ENCODE data around the gene GBA2.
A peak's percentile ranks its signal among the peaks of the same experiment; 100 is the strongest.

Gene GBA2

DNA sequence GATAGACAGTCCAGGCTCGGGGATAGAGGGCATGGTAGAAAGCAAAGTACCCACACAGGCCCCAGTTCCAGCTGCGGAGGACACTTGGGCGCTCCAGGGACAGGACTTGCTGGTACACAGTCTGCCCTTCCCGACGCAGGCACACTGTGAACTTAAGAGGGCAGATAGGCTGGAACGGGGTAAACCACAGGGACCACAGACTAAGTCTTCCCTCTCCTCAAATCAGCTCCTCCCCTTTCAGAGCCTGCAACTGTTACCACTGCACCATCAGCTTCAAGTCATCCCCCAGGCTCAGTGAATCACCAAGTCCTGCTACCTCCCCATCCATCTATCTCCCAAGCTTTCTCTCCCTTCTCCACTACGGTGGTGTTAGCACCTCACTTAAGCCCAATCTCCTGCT is 7.3 kb downstream of the GBA2 start:
- Histone ChIP-seq H3K36me3 (ENCODE audit: control insufficient read depth in 2 of 2, insufficient read depth in 2 of 2, low read length in 2 of 2) (peaks cover 75 to 82% of the 10 kb centered on the region in 2 donors), H3K27me3 (ENCODE audit: control insufficient read depth in 2 of 2, insufficient read depth in 2 of 2, low read length in 2 of 2) (no peaks in the 10 kb centered on the region), H3K9ac (ENCODE audit: low read depth in 1 of 2, low read length in 2 of 2) (no peak overlapping the region), H3K9me3 (ENCODE audit: control insufficient read depth in 2 of 2, low read length in 2 of 2) (no peaks in the 10 kb centered on the region), H3K27ac (ENCODE audit: low read depth in 2 of 2, low read length in 2 of 2) (no peak overlapping the region), H3K4me3 (ENCODE audit: low read length in 2 of 2) (no peak overlapping the region), H3K4me1 (ENCODE audit: control insufficient read depth in 2 of 2, insufficient read depth in 2 of 2, low read length in 2 of 2) (peaks cover 7 to 11% of the 10 kb centered on the region in 2 donors)

DNA sequence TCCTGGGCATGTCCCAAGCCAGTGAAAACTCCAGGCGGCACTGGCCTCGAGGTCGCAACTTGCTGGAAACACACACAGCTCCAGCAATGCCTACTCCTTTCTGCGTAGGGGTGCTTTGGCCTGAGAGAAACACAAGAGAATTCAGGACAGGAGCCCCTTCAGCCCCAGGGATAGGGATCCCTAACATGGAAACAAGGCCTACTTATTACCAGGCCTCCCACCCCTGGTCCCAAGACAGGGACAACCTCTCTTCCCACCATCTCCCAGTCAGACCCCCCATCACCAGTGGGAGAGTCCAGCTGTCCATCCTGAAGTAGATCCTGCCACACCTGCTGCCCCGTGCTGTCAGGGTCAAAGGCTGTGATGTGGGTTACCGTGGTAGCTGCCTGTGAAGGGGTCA is 8.8 kb downstream of the GBA2 start:
- Histone ChIP-seq H3K4me1 (ENCODE audit: control insufficient read depth in 2 of 2, insufficient read depth in 2 of 2, low read length in 2 of 2) (peaks cover under 1 to 4% of the 10 kb centered on the region in 2 donors), H3K9me3 (ENCODE audit: control insufficient read depth in 2 of 2, low read length in 2 of 2) (no peaks in the 10 kb centered on the region), H3K9ac (ENCODE audit: low read depth in 1 of 2, low read length in 2 of 2) (no peak overlapping the region), H3K4me3 (ENCODE audit: low read length in 2 of 2) (no peak overlapping the region), H3K36me3 (ENCODE audit: control insufficient read depth in 2 of 2, insufficient read depth in 2 of 2, low read length in 2 of 2) (peaks cover 90 to 94% of the 10 kb centered on the region in 2 donors), H3K27ac (ENCODE audit: low read depth in 2 of 2, low read length in 2 of 2) (no peak overlapping the region), H3K27me3 (ENCODE audit: control insufficient read depth in 2 of 2, insufficient read depth in 2 of 2, low read length in 2 of 2) (no peaks in the 10 kb centered on the region)

DNA sequence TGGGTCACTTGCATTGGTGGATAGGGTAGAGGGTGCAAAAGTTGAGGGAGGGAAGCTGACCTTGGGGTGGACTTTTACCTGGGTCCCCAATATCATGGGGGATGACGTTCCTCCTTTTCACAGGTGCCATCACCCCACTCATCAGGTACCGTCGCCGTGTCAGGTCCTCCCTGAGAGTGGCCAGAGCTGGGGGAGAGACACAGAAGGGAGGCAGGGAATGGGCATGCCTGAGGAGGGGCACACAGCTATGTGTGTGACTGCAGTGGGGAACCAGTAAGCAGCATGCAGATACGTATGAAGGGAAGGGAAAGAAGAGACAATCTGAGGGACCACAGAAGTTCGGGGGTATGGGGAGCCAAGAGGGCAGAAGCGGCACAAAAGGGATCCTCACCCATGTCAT is 10.1 kb downstream of the GBA2 start:
- no peak overlapping the region for H3K9ac ChIP-seq (ENCODE audit: low read depth in 1 of 2, low read length in 2 of 2)

DNA sequence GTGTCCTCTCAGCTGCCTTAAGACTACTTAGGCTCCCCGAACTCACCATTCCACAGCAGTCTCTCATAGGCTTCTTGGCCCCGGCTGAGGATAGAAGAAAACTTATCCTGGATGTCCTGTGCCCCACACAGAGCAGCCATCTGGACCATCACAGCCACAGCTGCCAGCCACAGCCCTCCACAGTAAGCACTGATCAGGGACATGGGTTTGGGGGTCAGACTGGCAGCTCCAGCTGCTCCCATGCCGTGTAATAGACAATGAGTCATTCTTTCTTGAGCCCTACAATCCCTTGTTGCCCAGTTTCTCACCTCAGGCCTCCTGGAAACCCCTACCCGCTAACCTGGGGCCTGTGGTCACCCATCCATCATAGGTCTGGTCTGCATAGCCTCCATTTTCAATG is 10.8 kb downstream of the GBA2 start:
- peaks cover 78 to 85% of the 10 kb centered on the region in 2 donors for H3K36me3 ChIP-seq (ENCODE audit: control insufficient read depth in 2 of 2, insufficient read depth in 2 of 2, low read length in 2 of 2)
- no peaks in the 10 kb centered on the region for H3K9me3 ChIP-seq (ENCODE audit: control insufficient read depth in 2 of 2, low read length in 2 of 2)
- no peaks in the 10 kb centered on the region for H3K27me3 ChIP-seq (ENCODE audit: control insufficient read depth in 2 of 2, insufficient read depth in 2 of 2, low read length in 2 of 2)
- no peak overlapping the region for H3K4me3 ChIP-seq (ENCODE audit: low read length in 2 of 2)
- H3K9ac ChIP-seq (ENCODE audit: low read depth in 1 of 2, low read length in 2 of 2) = no peak overlapping the region
- peaks cover 14 to 18% of the 10 kb centered on the region in 2 donors for H3K4me1 ChIP-seq (ENCODE audit: control insufficient read depth in 2 of 2, insufficient read depth in 2 of 2, low read length in 2 of 2)
- no peak overlapping the region for H3K27ac ChIP-seq (ENCODE audit: low read depth in 2 of 2, low read length in 2 of 2)

More for the DNA sequence above, 10.1 kb downstream of the GBA2 start:
- H3K9me3 ChIP-seq (ENCODE audit: control insufficient read depth in 2 of 2, low read length in 2 of 2) = no peaks in the 10 kb centered on the region
- no peaks in the 10 kb centered on the region for H3K27me3 ChIP-seq (ENCODE audit: control insufficient read depth in 2 of 2, insufficient read depth in 2 of 2, low read length in 2 of 2)
- no peak overlapping the region for H3K27ac ChIP-seq (ENCODE audit: low read depth in 2 of 2, low read length in 2 of 2)
- H3K4me3 ChIP-seq (ENCODE audit: low read length in 2 of 2) = no peak overlapping the region
- H3K4me1 ChIP-seq (ENCODE audit: control insufficient read depth in 2 of 2, insufficient read depth in 2 of 2, low read length in 2 of 2) = peaks cover 6 to 10% of the 10 kb centered on the region in 2 donors
- H3K36me3 ChIP-seq (ENCODE audit: control insufficient read depth in 2 of 2, insufficient read depth in 2 of 2, low read length in 2 of 2) = peaks cover 85 to 92% of the 10 kb centered on the region in 2 donors

DNA sequence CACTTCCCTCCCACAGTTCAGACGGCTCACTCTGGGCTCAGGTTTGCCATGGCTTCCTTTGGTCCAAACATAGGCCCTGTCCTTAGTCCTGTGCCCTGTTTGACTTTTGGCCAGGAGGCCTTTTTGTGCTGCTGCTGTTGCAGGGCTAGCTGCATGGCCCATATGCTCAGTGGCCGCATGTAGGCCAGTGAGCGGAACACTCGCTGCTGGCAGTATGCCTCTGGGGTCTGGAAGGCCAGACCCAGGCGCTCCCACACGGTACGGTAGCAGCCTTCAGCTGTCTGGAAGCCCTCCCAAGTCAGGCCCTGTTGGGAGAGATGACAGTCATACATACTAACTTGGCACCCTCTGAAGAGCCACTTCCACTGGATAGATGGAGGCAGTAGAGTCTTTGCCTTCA is 11.9 kb downstream of the GBA2 start:
- Histone ChIP-seq H3K4me1 (ENCODE audit: control insufficient read depth in 2 of 2, insufficient read depth in 2 of 2, low read length in 2 of 2) (peaks cover 20 to 22% of the 10 kb centered on the region in 2 donors), H3K36me3 (ENCODE audit: control insufficient read depth in 2 of 2, insufficient read depth in 2 of 2, low read length in 2 of 2) (peaks cover 69 to 74% of the 10 kb centered on the region in 2 donors), H3K4me3 (ENCODE audit: low read length in 2 of 2) (no peak overlapping the region), H3K27me3 (ENCODE audit: control insufficient read depth in 2 of 2, insufficient read depth in 2 of 2, low read length in 2 of 2) (no peaks in the 10 kb centered on the region), H3K9ac (ENCODE audit: low read depth in 1 of 2, low read length in 2 of 2) (no peak overlapping the region), H3K27ac (ENCODE audit: low read depth in 2 of 2, low read length in 2 of 2) (no peak overlapping the region), H3K9me3 (ENCODE audit: control insufficient read depth in 2 of 2, low read length in 2 of 2) (no peaks in the 10 kb centered on the region)

DNA sequence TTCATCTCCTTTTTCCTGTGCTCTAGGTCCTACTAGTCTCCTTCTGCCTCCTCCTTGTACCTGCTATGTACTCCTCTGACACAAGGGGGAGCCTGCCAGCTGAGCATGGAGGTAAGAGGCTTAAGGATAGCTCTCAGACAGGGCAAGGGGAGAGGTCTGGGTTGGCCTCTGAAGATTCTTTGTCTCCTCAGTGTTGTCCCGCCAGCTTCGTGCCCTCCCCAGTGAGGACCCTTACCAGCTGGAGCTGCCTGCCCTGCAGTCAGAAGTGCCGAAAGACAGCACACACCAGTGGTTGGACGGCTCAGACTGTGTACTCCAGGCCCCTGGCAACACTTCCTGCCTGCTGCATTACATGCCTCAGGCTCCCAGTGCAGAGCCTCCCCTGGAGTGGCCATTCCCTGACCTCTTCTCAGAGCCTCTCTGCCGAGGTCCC is 12.8 kb downstream of the GBA2 start:
- peak overlapping the region; percentile 37 to 43 for H3K27ac ChIP-seq (ENCODE audit: low read depth in 2 of 2, low read length in 2 of 2)
- no peak overlapping the region for H3K4me3 ChIP-seq (ENCODE audit: low read length in 2 of 2)
- H3K36me3 ChIP-seq (ENCODE audit: control insufficient read depth in 2 of 2, insufficient read depth in 2 of 2, low read length in 2 of 2) = peaks cover 61 to 66% of the 10 kb centered on the region in 2 donors
- H3K9ac ChIP-seq (ENCODE audit: low read depth in 1 of 2, low read length in 2 of 2) = no peak overlapping the region
- H3K27me3 ChIP-seq (ENCODE audit: control insufficient read depth in 2 of 2, insufficient read depth in 2 of 2, low read length in 2 of 2) = no peaks in the 10 kb centered on the region
- no peaks in the 10 kb centered on the region for H3K9me3 ChIP-seq (ENCODE audit: control insufficient read depth in 2 of 2, low read length in 2 of 2)
- peaks cover 20 to 24% of the 10 kb centered on the region in 2 donors for H3K4me1 ChIP-seq (ENCODE audit: control insufficient read depth in 2 of 2, insufficient read depth in 2 of 2, low read length in 2 of 2)

DNA sequence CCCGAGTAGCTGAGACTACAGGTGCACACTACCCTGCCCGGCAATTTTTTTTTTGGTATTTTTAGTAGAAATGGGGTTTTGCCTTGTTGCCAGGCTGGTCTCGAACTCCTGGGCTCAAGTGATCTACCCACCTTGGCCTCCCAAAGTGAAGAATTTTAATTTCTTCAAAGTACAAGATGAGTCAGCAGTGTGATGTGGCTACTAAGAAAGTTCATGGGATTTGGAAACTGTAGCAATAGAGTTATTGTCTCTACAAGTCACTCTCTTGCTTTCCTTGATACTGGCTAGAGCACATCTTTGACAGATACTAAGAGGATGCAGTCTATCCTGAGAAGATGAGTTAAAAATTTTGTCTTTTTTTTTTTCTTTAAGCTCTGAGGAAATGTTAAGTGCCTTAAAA is 14.9 kb downstream of the GBA2 start:
- H3K9me3 ChIP-seq (ENCODE audit: control insufficient read depth in 2 of 2, low read length in 2 of 2) = no peaks in the 10 kb centered on the region
- H3K4me3 ChIP-seq (ENCODE audit: low read length in 2 of 2) = no peak overlapping the region
- H3K4me1 ChIP-seq (ENCODE audit: control insufficient read depth in 2 of 2, insufficient read depth in 2 of 2, low read length in 2 of 2) = peaks cover 39 to 45% of the 10 kb centered on the region in 2 donors
- no peak overlapping the region for H3K27ac ChIP-seq (ENCODE audit: low read depth in 2 of 2, low read length in 2 of 2)
- H3K36me3 ChIP-seq (ENCODE audit: control insufficient read depth in 2 of 2, insufficient read depth in 2 of 2, low read length in 2 of 2) = peaks cover 43 to 46% of the 10 kb centered on the region in 2 donors
- peak overlapping the region in 1 of 2 donors; percentile 88 for H3K9ac ChIP-seq (ENCODE audit: low read depth in 1 of 2, low read length in 2 of 2)
- H3K27me3 ChIP-seq (ENCODE audit: control insufficient read depth in 2 of 2, insufficient read depth in 2 of 2, low read length in 2 of 2) = no peaks in the 10 kb centered on the region

DNA sequence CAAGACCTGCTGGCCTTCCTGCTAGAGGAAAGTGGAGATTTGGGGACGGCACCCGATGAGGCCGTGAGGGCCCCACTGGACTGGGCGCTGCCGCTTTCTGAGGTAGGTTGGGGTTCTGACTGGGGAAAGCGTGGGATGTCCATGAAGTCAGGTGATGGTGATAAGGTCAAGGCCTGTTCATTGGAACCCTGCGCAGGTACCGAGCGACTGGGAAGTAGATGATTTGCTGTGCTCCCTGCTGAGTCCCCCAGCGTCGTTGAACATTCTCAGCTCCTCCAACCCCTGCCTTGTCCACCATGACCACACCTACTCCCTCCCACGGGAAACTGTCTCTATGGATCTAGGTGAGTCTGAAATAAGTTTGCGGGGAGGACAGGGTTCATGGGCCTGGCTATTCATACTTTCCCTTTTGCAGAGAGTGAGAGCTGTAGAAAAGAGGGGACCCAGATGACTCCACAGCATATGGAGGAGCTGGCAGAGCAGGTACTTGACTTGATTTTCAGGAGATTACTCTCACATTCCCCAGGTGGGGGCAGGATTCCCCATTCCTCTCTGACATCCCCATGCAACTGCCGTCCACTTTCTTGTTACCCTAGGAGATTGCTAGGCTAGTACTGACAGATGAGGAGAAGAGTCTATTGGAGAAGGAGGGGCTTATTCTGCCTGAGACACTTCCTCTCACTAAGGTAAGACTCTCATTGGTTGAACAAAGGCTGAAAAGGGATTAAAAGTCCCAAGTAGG is 16.1 kb downstream of the GBA2 start:
- Histone ChIP-seq H3K4me3 (ENCODE audit: low read length in 2 of 2) (peak overlapping the region; percentile 89 to 94), H3K9ac (ENCODE audit: low read depth in 1 of 2, low read length in 2 of 2) (peak overlapping the region; percentile 88 to 97), H3K36me3 (ENCODE audit: control insufficient read depth in 2 of 2, insufficient read depth in 2 of 2, low read length in 2 of 2) (peaks cover 32 to 34% of the 10 kb centered on the region in 2 donors), H3K9me3 (ENCODE audit: control insufficient read depth in 2 of 2, low read length in 2 of 2) (no peaks in the 10 kb centered on the region), H3K27ac (ENCODE audit: low read depth in 2 of 2, low read length in 2 of 2) (peak overlapping the region; percentile 98), H3K4me1 (ENCODE audit: control insufficient read depth in 2 of 2, insufficient read depth in 2 of 2, low read length in 2 of 2) (peaks cover 49 to 56% of the 10 kb centered on the region in 2 donors), H3K27me3 (ENCODE audit: control insufficient read depth in 2 of 2, insufficient read depth in 2 of 2, low read length in 2 of 2) (no peaks in the 10 kb centered on the region)

DNA sequence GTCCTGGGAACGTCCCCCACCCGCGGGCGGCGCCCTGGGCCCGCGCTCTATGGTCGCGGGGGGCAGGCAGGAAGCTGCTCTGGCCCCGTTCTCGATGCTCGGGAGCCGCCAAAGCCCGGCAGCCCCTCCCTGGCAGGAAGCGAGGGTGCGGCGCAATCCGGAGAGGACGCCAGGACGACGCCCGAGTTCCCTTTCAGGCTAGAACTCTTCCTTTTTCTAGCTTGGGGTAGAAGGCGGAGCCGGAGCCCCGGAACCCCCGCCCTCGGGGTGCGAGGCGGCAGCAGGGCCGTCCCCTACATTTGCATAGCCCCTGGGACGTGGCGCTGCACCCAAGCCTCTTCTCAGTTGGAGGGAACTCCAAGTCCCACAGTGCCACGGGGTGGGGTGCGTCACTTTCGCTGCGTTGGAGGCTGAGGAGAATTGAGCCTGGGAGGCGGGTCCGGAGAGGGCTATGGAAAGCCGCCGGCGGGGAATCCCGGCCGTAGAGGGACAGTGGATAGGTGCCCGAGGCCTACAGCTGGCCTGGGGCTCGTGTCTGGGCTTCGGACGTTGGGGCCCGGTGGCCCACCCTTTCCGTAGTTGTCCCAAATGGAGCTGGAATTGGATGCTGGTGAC is 16.7 kb downstream of the GBA2 start, which contains the start of the genes CREB3 and TLN1:
Gene CREB3 (plus strand): TSS at position 482 of the 615 bp plus-strand sequence. CDS start 107 bp downstream, at position 589.
Gene TLN1 (minus strand): TSS at position 11 of the 615 bp plus-strand sequence. CDS start 6,501 bp downstream, outside the sequence.
- no peaks in the 10 kb centered on the region for H3K27me3 ChIP-seq (ENCODE audit: control insufficient read depth in 2 of 2, insufficient read depth in 2 of 2, low read length in 2 of 2)
- peaks cover 25 to 28% of the 10 kb centered on the region in 2 donors for H3K36me3 ChIP-seq (ENCODE audit: control insufficient read depth in 2 of 2, insufficient read depth in 2 of 2, low read length in 2 of 2)
- peak within 1 kb of the TSS; percentile 98 for H3K27ac ChIP-seq (ENCODE audit: low read depth in 2 of 2, low read length in 2 of 2)
- H3K9ac ChIP-seq (ENCODE audit: low read depth in 1 of 2, low read length in 2 of 2) = peak within 1 kb of the TSS; percentile 88 to 98
- H3K4me3 ChIP-seq (ENCODE audit: low read length in 2 of 2) = peak within 1 kb of the TSS; percentile 89 to 94
- H3K9me3 ChIP-seq (ENCODE audit: control insufficient read depth in 2 of 2, low read length in 2 of 2) = no peaks in the 10 kb centered on the region
- H3K4me1 ChIP-seq (ENCODE audit: control insufficient read depth in 2 of 2, insufficient read depth in 2 of 2, low read length in 2 of 2) = peaks cover 54 to 62% of the 10 kb centered on the region in 2 donors
